ENCODE measurements around the gene MYCBP2.
"Not testable (repeated sequence)": the region's sequence is repeated elsewhere in the genome, so short reads cannot be mapped to it uniquely, and the experiment has no call there.

Gene MYCBP2

DNA sequence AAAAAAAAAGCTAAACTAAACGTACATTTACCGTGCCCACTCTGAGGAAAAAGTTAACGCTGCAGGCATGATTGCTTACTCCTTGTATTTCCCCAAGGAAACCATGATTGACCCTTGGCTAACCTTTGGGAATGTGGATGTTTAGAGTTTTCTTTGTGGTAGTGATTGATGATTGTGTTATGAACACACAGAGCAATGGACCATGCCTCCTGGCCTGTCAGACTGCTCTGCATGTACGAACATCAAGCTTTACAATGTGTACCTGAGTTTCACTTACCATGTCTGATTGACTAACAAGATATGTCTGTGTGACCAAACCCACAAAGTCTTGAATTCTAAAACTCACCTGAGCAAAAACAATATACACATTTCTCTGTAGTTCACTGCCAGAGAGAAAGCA, 35.1 kb downstream of the MYCBP2 start:
- DNase-seq (ENCODE audit: low spot score): peak; percentile 62

DNA sequence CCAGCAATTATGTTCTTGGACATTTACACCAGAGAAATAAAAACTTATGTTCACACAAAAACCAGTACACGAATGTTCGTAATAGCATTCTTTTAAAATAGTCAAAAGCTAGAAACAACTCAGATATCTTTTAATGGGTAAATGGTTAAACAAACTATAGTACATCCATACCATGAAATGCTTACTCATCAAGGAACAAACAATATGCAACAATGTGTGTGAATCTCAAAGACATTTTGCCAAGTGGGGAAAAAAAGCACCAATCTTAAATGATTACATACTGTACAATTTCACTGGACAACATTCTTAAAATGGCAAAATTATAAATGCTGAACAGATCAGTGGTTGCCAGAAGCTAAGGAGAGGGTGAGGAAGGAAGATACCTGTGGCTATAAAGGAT, 36.6 kb downstream of the MYCBP2 start:
- no peak for DNase-seq (ENCODE audit: low spot score)

DNA sequence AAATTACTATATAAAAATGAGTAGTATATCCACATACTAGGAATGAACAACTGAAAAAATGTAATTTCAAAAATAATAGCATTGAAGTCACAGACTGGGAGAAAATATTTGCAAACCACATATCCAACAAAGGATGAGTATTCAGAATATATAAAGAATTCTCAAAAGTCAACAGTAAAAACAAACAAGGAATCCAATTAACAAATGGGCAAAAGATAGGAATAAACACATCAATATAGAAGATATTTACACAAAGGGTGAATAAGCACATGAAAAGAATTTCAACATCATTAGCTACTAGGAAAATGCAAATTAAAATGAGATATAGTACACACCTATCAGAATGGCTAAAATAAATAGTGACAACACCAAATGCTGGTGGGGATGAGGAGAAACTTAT, 37.0 kb downstream of the MYCBP2 start:
- no peak for DNase-seq (ENCODE audit: low spot score)

DNA sequence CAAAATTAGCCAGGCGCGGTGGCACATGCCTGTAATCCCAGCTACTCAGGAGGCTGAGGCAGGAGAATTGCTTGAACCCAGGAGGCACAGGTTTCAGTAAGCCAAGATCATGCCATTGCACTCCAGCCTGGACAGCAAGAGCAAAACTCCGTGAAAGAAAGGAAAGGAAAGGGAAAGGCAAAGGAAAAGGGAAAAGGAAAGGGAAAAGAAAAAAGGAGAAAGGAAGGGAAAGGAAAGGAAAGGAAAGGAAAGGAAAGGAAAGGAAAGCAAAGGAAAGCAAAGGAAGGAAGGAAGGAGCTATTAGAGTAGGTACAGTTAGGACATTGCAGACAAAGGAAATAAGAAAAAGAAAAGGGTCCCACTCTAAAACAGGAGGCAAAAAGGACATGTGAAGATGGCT, 41.3 kb downstream of the MYCBP2 start:
- not testable (repeated sequence) for DNase-seq (ENCODE audit: low spot score)

DNA sequence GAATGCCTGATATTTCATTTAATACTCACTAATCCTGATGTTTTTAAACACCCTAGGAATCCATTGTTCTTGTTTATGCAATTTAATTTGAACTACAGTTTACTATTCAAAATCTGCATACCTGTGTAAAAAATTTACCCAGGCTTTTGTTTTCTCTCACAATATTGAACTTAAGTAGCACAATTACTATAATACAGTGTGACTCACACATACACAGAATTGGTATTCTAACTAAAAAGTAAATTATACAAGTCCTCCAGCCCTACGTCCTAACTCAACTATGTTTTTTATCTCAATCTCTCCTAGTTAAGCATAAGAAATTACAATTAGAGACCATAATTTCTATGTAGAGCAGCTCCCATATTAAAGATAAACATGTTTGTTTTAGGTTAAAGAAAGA, 41.8 kb downstream of the MYCBP2 start:
- no peak for DNase-seq (ENCODE audit: low spot score)

DNA sequence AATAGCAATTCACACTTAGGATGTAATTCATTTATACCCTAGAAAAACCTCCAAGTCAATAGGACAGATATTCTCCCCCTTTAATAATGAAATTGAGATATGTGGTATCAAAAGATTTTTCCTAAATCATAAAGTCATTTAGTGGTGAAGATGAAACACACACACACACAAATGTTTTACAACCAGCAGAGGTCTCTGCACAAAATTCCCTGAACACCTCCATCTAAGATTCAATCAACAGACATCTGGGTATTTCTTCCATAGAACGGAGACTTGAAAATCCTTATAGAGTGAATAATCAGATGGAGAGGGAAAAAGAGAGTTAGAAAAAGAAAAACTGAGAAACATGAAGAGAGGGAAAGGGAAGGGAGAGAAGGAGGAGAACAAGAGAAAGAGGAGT, 52.8 kb downstream of the MYCBP2 start:
- DNase-seq (ENCODE audit: low spot score): no peak

DNA sequence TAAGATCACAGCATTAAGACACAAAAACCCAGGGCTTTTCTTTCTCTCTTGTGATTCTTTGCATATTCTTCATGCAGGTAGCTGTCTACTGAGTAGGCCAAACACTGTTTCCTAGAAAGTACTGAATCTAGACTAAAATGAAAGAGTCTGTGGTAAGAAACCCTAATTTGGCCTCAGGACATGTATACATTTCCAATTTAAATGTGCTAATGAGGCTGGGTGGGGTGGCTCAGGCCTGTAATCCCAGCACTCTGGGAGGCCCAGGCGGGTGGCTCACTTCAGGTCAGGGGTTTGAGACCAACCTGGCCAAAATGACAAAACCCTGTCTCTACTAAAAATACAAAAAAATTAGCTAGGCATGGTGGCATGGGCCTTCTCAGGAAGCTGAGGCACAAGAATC, 57.8 kb downstream of the MYCBP2 start:
- DNase-seq (ENCODE audit: low spot score): no peak

DNA sequence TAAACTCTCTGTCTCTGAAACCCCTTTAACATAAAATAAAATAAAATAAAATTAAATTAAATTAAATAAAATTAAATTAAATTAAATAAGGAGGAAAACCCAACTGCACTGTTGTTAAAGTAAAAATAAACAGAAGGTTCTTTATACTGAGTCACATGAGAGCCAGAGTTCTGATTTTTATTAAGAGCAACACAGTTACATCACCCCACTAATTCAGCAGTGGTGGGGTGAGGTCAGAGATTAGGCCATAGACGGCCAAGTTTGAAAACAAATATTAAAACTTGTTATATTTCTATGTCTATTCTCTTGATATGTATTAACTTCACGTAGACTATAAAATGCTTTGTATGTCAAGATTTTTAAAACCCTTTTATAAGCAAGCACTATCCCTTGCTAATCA, 59.5 kb downstream of the MYCBP2 start:
- DNase-seq (ENCODE audit: low spot score): no peak

DNA sequence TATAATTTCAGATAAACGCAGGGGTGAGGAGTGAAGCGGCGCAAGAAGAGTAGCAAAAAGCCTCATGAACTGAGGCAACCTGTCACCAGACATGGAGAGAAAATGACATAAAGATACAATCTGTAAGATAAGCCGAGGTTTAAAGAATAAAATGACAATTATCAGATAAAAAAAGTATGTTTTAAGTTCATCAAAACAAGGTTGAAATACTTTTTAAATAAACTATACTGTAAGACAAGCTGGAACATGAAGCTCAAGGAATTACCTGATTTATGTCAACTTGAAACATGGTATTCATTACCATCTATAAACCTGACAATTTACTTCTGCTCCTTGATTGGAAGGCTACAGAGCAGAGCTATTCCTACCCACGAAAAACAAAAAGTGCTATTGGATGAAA, 61.6 kb downstream of the MYCBP2 start:
- no peak for DNase-seq (ENCODE audit: low spot score)

DNA sequence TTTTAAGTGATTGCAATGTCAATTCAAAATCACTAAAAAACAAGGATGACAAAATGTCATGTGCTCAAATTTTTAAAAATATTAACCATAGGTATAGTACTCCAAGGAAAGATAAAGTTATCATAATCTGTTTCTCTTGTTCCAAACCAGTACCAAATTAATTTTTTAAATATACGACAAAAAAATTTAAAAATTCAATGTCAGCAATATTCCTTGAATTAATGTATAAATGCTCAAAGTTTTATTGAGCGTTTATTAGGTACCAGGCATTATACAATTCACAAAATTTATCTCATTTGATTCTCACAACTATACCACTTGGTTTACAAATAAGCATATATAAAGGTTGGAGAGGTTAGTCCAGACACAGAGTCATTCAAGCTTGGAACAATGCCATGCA, 64.7 kb downstream of the MYCBP2 start:
- no peak for DNase-seq (ENCODE audit: low spot score)

DNA sequence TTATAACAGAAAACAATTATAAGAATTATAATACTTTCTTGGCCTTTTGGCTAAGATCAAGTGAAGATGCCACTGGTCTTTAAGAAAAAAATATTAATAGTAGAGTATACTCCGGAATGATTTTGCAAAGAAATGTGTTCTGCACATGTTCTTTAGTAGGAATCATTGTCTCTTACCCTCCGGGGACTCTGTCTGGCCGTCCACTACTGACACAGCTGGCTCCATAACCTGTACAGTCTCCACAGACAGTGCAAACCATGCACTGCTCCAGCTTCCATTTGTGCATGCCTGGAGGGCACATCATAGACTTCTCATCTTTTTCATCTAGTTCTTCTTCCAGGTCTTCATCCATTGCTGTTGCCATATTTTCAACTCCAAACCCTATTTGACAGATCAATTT, 75.9 kb downstream of the MYCBP2 start:
- DNase-seq (ENCODE audit: low spot score): no peak

DNA sequence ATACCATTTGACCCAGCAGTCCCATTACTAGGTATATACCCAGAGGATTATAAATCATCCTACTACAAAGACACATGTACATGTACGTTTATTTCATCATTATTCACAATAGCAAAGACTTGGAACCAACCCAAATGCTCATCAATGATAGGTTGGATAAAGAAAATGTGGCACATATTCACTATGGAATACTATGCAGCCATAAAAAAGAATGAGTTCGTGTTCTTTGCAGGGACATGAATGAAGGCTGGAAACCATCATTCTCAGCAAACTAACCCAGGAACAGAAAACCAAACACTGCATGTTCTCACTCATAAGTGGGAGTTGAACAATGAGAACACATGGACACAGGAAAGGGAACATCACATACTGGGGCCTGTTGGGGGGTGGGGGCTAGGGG, 81.7 kb downstream of the MYCBP2 start:
- not testable (repeated sequence) for DNase-seq (ENCODE audit: low spot score)

DNA sequence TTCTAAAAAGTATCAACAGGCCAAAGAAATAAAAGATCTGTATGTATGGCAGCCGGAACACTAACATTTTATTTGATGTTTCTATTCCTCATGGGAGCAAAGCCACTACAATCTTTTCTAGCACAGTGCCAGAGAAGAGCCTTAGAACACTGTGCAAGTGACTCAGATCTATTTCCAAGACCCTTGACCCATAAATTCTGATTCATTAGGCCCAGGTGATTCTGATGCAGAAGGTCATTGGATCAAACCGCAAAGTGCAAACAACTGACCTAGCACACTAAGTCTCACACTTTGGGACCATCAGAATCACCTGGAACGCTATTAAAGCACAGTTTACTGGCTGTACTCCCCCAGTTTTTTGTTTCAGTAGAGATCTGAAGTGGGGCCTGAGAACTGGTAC, 87.6 kb downstream of the MYCBP2 start:
- peak; percentile 18 for DNase-seq (ENCODE audit: low spot score)

DNA sequence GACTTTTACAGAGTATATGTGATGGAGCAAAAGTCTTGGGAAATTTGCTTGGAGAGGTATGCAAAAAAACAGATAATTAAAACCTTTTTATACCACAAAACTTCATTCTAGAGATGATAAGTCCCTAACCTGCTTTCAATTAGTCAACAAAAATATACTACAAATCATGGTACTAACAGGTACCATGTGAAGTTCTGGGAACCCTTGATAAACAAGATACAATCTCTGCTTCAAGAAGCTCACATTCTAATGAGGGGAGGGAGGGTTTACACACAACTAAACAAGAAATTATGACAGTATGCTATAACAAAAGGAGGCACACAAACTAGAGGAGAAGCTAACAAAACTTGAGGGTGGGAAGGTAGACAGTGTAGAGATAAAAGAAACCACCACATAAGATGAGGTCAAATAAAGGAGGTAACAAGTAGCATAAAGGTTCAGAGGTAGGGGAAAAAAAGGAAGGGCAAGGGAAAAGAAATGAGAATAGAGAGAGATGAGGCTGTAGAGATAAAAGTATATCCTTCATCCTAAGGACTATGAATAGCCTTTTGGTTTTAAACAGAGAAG, 91.4 kb downstream of the MYCBP2 start:
- DNase-seq (ENCODE audit: low spot score): no peak

DNA sequence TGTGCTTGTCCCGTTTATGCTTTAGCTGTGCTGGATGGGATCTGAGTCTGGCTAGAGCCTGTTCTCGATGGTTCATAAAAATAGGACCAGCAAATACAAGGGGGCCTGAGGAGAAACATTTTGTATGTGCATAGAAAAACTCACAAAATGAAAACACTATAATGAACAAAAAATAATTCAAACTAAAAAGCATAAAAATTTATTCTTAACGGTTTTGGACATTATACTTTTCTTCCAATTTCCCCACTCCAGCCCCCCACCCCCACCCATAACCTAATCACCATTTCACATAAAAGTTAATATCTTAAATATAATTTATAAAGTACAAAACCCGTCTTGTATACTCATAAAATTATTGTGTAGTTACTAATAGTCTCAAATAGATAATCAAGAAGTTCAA, 93.7 kb downstream of the MYCBP2 start:
- DNase-seq (ENCODE audit: low spot score): no peak

DNA sequence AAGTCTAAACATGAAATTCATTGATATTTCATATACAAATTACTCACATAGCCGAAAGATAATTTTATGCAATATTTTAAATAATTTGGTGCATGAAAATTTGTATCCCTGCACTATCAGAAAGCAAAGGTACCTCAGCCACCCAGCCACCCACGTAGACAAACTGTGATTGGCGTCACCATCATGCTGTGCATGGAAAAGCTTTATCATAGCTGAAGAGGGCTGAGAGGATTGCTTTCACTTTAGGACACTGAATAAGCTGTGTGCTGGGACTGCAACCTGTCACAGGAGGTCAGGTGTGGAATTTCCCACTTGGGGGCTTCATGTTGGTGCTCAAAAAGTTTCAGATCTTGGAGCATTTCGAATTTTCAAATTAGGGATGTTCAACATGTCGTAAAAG, 96.3 kb downstream of the MYCBP2 start:
- DNase-seq (ENCODE audit: low spot score): no peak

DNA sequence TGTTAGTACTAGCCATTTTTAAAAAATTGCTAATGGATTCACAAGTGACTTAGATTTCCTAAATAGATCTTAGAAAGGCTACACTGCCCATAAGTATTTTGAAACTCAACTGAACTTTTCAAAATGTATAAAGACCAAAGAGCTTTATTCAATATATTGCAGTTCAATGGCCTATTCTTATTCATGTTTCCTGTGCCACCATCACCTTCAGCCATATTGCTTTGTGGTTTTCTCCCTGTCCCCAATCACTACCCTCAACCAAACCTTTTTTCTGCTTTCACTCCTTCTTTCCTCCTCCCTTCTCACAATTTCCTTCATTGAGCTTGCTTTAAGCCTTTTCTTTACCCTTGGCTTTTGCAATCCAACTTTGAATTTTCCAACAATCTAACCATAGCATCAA, 100.9 kb downstream of the MYCBP2 start:
- no peak for DNase-seq (ENCODE audit: low spot score)

DNA sequence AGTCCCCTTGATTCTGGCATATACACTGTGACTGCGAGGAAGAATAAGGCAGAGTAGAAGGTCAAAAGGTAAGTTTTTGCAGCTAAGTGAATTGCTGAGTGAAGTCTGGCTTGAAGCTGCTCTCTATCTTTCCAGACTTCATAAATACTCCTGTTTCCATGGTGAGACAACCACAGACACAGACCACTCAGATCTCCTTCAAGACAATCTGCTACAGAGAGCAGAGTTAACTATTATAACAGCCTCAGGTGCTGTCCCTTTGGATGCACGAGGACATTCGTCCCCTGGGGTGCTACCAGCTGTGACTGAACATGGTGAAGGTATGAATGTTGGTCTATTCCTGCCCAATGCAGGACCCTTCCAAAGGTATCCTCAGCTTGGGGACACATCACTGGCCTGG, 104.0 kb downstream of the MYCBP2 start:
- DNase-seq (ENCODE audit: low spot score): no peak

DNA sequence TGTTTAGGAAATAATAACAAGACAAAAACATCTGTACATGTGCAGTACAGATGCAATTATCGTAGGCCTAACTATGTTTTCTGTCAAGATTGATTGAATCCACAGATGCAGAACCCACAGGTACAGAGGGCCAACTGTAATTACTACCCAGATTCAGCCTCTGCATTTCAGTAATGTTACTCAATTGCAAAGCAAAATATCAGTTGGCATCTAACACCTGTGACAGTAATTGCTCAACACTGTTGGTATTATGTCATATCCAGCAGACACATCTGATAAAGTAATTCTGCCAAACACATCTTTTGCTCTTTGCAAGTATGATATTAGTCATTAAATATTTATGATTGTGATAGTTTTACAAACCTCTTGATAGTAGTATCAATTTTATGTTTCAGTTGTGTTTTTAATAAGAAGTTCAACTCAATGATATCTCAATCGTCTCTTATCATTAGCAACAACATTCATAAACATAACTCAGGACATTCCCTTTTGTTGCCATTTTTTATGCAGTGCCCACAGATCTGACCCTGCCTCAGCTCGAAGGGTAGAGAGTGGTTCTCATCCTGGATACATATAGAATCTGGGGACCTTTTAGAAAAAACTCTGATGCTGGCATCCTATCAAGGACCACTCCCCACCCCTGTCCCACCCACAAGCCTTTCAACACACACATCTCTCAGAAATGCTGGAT, 104.7 kb downstream of the MYCBP2 start:
- no peak for DNase-seq (ENCODE audit: low spot score)

DNA sequence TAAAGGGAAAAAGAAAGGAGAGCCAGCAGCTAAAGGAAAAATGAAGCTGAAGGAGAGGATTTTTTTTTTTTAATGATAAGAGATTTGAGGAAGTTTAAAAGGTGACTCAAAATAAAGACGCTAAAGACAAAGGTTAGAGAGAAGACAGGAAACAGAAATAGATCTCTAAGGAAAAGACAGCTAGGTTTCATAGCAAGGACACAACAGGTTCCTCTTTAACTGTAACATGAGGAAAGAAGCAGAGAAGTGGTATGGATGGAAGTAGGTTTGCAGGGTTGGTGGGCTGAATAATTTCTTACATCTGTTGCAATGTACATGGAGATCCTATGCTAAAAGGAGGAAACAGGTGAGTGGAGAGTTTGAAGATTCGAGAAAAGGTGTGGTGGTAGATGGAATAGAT, 107.5 kb downstream of the MYCBP2 start:
- DNase-seq (ENCODE audit: low spot score): no peak

DNA sequence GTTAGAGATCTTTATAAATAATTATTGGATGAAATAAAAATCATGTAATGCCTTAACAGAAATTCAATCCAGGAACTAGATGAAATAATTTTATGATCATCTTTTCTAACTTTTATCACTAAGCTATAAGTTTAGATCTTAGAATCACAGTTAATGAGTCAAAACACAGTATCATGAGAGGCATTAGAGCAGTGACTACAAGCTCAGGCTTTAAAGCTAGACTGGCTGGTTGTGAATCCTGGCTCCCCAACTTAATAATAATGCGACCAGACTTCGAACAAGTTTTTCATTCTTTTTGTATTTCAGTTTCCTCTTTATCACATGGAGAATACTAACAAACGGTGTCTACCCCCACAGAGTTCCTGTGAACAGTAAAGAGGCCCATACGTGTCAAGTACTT, 108.6 kb downstream of the MYCBP2 start:
- no peak for DNase-seq (ENCODE audit: low spot score)

DNA sequence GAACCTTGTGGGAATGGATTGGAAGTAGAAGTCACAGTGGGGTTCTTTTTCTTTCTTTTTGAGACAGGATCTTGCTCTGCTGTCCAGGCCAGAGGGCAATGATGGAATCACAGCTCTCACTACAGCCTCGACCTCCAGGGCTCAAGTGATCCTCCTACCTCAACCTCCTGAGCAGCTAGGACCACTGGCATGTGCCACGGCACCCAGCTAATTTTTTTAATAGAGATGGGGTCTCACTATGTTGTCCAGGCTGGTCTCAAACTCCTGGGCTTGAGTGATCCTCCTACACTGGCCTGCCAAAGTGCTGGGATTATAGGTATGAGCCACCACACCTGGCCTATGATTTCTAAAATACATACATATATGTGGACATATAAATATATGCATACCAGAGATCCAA, 111.4 kb downstream of the MYCBP2 start:
- DNase-seq (ENCODE audit: low spot score): no peak

DNA sequence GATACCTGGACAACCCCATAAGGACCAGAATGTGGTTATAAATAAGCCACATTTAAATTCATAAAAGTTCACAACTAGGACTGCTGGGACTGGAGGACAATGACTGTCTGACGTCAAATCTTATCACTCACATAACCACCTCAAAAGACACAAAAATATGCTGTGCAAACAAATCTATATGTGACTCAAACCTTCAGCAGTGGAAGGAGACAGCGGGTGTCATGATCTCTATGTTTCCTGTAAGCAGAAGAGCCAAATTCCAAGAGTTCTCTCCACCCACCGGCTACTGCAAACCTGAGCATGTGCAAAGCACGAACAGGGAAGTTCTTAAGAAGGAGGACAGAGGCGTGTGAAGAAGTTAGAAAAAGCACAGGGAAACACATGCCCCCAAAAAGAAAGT, 113.2 kb downstream of the MYCBP2 start:
- no peak for DNase-seq (ENCODE audit: low spot score)

DNA sequence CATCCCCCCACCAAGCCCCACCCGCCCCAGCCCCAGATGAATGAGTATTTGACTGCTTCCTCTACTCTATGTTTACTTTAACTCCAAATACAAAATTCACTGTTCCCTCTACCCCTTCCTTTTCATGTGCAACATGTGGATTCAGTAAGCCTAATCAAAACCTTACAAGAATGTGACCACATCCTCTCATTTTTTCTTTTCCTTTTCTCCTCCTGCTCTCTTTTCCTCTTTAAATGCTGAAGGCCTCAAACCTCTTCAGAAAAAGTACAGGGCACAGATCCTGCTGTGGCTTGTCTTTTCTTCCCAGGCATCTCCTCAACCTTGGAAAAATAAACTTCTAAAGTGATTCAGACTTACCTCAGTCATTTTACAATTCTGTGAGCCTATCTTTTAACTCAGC, 119.0 kb downstream of the MYCBP2 start:
- DNase-seq (ENCODE audit: low spot score): peak; percentile 1
